ENCODE data around the gene ITGA2B. TPM values are rescaled to one million over a fixed set of nuclear protein-coding genes. Genes with fewer than 3 reads are reported as not detected.

Gene ITGA2B
- total and polyA plus RNA-seq, 2 of the 8 experiments (the other 6 are each of a cell fraction or from before 2014, with no cell fraction given), result 6.9 to 12.3 TPM

DNA sequence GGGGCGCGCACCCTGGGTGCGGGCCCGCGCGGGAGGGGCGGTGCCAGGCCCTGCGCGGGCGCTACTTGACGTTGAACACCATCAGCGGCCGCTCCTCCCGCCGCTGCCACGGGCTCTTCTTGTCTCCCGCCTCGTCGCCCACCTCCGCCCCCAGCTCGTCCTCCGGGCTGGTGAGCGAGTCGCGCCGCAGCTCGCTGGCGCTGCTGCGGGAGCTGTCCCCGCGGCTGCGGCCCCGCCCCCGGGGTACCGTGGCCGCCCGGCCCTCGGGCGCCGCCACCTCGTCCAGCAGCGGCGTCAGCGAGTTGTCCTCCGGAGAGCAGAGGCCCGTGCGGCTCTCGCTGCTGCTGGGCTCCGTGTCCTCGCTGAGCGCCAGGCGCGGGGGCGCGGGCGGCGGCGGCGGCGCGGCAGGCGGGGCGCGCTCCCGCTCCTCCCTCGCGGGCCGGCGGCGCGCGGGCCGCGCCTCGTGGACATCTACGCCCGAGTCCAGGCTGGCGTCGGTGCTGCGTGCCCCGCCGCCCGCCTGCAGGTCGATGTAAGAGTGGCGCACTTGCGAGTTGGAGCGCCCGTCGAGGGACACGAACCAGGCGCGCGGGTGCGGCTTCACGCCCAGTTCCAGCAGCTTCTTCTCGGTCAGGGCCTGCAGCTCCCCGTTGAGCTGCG, 35.6 kb downstream of the ITGA2B start (continued):
- TF ChIP-seq SAP30 (IDR thresholded peaks at IDR 0.05; ENCODE audit: insufficient read depth, insufficient replicate concordance, low read length) (no peak), E2F6 (IDR thresholded peaks at IDR 0.05) (peak; percentile 42), MAFK (IDR thresholded peaks at IDR 0.05; ENCODE audit: low read depth, low read length) (no peak), SP4 (IDR thresholded peaks at IDR 0.05; ENCODE audit: low read length) (no peak), KDM1A (IDR thresholded peaks at IDR 0.05; ENCODE audit: borderline replicate concordance, low read length) (no peak), FOSL1 (IDR thresholded peaks at IDR 0.05; ENCODE audit: insufficient read depth, low read depth, low read length) (no peak), RFX5 (IDR thresholded peaks at IDR 0.05; ENCODE audit: borderline replicate concordance, low read depth, low read length) (no peak), TEAD4 (IDR thresholded peaks at IDR 0.05; ENCODE audit: low read depth, low read length) (no peak), SP1 (IDR thresholded peaks at IDR 0.05; ENCODE audit: low read depth, low read length) (no peak), BRCA1 (IDR thresholded peaks at IDR 0.05; ENCODE audit: low read depth, low read length) (no peak), EP300 (IDR thresholded peaks at IDR 0.05; ENCODE audit: borderline replicate concordance in 1 of 2, low read depth in 2 of 2, low read length in 2 of 2) (peak in 1 of 2 experiments; percentile 98; a peak in 1 of 3 replicates), SRF (IDR thresholded peaks at IDR 0.05; ENCODE audit: low read depth, low read length) (no peak), NANOG (IDR thresholded peaks at IDR 0.05; ENCODE audit: insufficient read depth, low read depth, low read length, poor library complexity, severe bottlenecking) (no peak), TAF1 (IDR thresholded peaks at IDR 0.05; ENCODE audit: low read depth, low read length) (0 out of 2 replicates have a peak, but pooled peaks have one; percentile 10), CHD2 (IDR thresholded peaks at IDR 0.05; ENCODE audit: low read length) (no peak), TAF7 (optimal IDR thresholded peaks at IDR 0.05; ENCODE audit: borderline replicate concordance, low read depth, low read length) (no peak)
- TF ChIP-seq, protein P1, sequence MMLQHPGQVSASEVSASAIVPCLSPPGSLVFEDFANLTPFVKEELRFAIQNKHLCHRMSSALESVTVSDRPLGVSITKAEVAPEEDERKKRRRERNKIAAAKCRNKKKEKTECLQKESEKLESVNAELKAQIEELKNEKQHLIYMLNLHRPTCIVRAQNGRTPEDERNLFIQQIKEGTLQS (IDR thresholded peaks at IDR 0.05; ENCODE audit: insufficient read depth, low read depth, low read length), result no peak
- TF ChIP-seq, protein P2, sequence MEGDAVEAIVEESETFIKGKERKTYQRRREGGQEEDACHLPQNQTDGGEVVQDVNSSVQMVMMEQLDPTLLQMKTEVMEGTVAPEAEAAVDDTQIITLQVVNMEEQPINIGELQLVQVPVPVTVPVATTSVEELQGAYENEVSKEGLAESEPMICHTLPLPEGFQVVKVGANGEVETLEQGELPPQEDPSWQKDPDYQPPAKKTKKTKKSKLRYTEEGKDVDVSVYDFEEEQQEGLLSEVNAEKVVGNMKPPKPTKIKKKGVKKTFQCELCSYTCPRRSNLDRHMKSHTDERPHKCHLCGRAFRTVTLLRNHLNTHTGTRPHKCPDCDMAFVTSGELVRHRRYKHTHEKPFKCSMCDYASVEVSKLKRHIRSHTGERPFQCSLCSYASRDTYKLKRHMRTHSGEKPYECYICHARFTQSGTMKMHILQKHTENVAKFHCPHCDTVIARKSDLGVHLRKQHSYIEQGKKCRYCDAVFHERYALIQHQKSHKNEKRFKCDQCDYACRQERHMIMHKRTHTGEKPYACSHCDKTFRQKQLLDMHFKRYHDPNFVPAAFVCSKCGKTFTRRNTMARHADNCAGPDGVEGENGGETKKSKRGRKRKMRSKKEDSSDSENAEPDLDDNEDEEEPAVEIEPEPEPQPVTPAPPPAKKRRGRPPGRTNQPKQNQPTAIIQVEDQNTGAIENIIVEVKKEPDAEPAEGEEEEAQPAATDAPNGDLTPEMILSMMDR (IDR thresholded peaks at IDR 0.05; ENCODE audit: control extremely low read depth in 1 of 3, insufficient read depth in 1 of 3, low read depth in 1 of 3, low read length in 3 of 3), result no peak
- TF ChIP-seq, protein P3, sequence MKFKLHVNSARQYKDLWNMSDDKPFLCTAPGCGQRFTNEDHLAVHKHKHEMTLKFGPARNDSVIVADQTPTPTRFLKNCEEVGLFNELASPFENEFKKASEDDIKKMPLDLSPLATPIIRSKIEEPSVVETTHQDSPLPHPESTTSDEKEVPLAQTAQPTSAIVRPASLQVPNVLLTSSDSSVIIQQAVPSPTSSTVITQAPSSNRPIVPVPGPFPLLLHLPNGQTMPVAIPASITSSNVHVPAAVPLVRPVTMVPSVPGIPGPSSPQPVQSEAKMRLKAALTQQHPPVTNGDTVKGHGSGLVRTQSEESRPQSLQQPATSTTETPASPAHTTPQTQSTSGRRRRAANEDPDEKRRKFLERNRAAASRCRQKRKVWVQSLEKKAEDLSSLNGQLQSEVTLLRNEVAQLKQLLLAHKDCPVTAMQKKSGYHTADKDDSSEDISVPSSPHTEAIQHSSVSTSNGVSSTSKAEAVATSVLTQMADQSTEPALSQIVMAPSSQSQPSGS (IDR thresholded peaks at IDR 0.05; ENCODE audit: low read length), result no peak
